Measurements from ENCODE around the gene HPCAL1.

Gene HPCAL1

DNA sequence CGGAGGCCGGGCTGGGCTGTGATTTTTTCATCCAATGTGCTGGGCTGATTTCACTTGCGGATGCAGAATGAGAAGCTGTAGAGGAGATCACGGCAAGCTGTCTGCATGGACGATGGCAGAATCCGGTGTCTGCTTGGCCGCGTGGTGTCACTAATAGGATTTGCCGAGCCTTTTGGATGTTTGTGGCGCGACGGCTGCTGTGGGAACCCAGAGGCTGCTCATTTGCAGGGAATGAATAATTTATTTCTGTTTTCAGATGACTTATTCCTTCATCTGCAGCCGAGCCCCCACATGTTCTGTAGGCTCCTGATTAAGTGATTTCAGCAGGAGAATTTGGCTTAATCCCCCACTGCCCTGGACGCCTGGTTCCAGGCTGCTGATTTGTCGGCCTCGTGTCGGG is 82.8 kb downstream of the HPCAL1 start:
- FAIRE-seq (no peak), DNase-seq (ENCODE audit: insufficient read length, low spot score) (no peak)
- TF ChIP-seq SPI1 (IDR thresholded peaks at IDR 0.05; ENCODE audit: low read depth, low read length) (no peak), POLR2AphosphoS5 (IDR thresholded peaks at IDR 0.05; ENCODE audit: low read depth, low read length) (no peak), POLR2A (IDR thresholded peaks at IDR 0.05; ENCODE audit: low read depth, low read length) (no peak), POU2F2 (IDR thresholded peaks at IDR 0.05; ENCODE audit: low read depth, low read length) (no peak), TAF1 (IDR thresholded peaks at IDR 0.05; ENCODE audit: low read depth, low read length) (no peak), PAX5 (IDR thresholded peaks at IDR 0.05; ENCODE audit: insufficient read depth, low read length, severe bottlenecking) (no peak)

DNA sequence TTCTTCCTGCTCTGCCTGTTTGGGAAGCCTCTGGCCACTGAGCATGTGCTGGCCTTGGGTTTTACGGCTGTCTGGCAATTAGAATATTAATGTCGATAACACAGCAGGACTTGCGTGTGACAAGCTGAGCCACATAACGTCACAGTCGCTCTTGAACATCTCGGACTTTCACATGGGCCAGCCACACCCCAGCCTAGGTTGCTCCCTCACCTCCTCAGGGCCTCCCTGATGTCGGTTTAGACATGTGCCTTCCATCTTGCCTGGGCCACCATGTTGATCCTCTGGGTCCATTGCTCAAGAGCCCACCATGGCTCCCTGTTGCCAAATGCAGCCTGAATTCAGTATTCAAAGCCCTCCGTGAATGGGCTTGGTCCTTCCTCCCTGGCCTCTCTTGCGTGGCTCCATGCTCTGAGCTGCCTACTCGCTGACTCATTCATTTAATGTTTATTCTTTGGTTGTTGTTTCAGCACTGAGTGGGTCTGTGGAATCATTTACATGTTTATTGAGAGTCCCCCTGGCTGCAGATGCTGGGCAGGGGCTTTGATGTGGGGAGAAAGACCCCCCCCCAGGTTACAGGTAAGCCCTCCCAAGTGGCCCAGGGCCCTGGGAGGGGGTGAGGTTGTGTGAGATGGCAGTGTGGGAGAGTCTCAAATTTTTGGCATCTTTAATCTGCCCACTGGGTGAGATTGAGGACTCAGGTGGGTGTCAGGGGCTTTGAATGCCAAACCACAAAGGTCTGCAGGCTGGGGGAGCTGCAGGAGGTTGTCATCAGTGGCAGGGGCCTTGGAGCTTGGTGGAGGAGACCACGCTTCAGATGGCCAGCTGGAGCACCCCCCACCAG is 83.4 kb downstream of the HPCAL1 start:
- FAIRE-seq: no peak

DNA sequence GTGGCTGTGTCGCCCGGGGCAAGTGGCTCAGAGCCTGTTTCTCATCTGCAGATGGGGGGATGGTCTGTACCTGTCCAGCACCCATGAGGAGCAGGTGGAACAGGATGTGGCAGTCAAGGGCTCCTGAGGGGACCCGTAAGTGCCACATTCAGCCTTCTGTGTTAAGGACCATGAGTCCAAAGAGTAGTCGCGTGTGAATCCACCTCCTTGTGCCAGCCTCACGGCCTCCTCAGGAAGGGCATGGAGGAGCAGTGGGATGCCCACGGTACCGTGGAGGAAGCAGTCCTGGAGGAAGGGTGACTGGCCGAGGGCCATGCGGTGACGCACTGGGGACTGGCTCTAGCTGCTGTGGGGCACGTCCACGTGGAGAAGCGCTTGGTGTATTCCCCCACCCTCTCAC is 84.3 kb downstream of the HPCAL1 start:
- DNase-seq (ENCODE audit: insufficient read length, low spot score) (no peak), FAIRE-seq (no peak)
- TF ChIP-seq POLR2A (IDR thresholded peaks at IDR 0.05; ENCODE audit: low read depth, low read length) (no peak), POU2F2 (IDR thresholded peaks at IDR 0.05; ENCODE audit: low read depth, low read length) (no peak), POLR2AphosphoS5 (IDR thresholded peaks at IDR 0.05; ENCODE audit: low read depth, low read length) (no peak), TAF1 (IDR thresholded peaks at IDR 0.05; ENCODE audit: low read depth, low read length) (no peak), SPI1 (IDR thresholded peaks at IDR 0.05; ENCODE audit: low read depth, low read length) (no peak), PAX5 (IDR thresholded peaks at IDR 0.05; ENCODE audit: insufficient read depth, low read length, severe bottlenecking) (no peak)

More for the DNA sequence above, 83.4 kb downstream of the HPCAL1 start:
- TF ChIP-seq POLR2A (IDR thresholded peaks at IDR 0.05; ENCODE audit: low read depth, low read length): no peak
- TF ChIP-seq POLR2AphosphoS5 (IDR thresholded peaks at IDR 0.05; ENCODE audit: low read depth, low read length): no peak
- no peak for TF ChIP-seq SPI1 (IDR thresholded peaks at IDR 0.05; ENCODE audit: low read depth, low read length)
- TF ChIP-seq POU2F2 (IDR thresholded peaks at IDR 0.05; ENCODE audit: low read depth, low read length): no peak
- TF ChIP-seq PAX5 (IDR thresholded peaks at IDR 0.05; ENCODE audit: insufficient read depth, low read length, severe bottlenecking): no peak
- no peak for DNase-seq (ENCODE audit: insufficient read length, low spot score)

GRCh38 chr2:10388954-10389560 is 86.4 kb downstream of the HPCAL1 start:
- TF ChIP-seq POU2F2 (IDR thresholded peaks at IDR 0.05; ENCODE audit: low read depth, low read length) (no peak), SPI1 (IDR thresholded peaks at IDR 0.05; ENCODE audit: low read depth, low read length) (no peak), POLR2AphosphoS5 (IDR thresholded peaks at IDR 0.05; ENCODE audit: low read depth, low read length) (no peak), TAF1 (IDR thresholded peaks at IDR 0.05; ENCODE audit: low read depth, low read length) (no peak), POLR2A (IDR thresholded peaks at IDR 0.05; ENCODE audit: low read depth, low read length) (no peak), PAX5 (IDR thresholded peaks at IDR 0.05; ENCODE audit: insufficient read depth, low read length, severe bottlenecking) (no peak)
- DNase-seq (ENCODE audit: insufficient read length, low spot score) (no peak), FAIRE-seq (no peak)

DNA sequence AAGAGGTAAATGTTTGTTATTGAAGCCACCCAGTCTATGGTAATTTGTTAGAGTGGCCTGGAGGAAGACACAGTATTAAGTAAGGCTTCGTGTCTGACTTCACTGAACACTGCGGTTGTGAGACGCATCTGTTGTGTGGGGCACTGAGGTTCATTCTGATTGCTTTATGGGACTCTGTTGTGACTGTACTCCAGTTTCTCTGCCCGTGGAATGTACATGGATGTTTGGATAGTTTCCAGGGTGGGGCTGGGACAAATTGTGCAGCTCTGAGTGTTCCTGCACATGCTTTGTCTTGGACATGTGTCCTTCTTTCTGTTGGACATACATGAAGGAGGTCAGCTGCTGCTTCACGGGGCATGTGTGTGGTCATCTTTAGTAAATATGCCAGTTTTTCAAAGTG is 86.9 kb downstream of the HPCAL1 start:
- no peak for DNase-seq (ENCODE audit: insufficient read length, low spot score)
- TF ChIP-seq PAX5 (IDR thresholded peaks at IDR 0.05; ENCODE audit: insufficient read depth, low read length, severe bottlenecking): no peak
- TF ChIP-seq TAF1 (IDR thresholded peaks at IDR 0.05; ENCODE audit: low read depth, low read length): no peak
- no peak for TF ChIP-seq POLR2A (IDR thresholded peaks at IDR 0.05; ENCODE audit: low read depth, low read length)
- no peak for TF ChIP-seq POLR2AphosphoS5 (IDR thresholded peaks at IDR 0.05; ENCODE audit: low read depth, low read length)
- TF ChIP-seq SPI1 (IDR thresholded peaks at IDR 0.05; ENCODE audit: low read depth, low read length): no peak
- no peak for TF ChIP-seq POU2F2 (IDR thresholded peaks at IDR 0.05; ENCODE audit: low read depth, low read length)
- no peak for FAIRE-seq

DNA sequence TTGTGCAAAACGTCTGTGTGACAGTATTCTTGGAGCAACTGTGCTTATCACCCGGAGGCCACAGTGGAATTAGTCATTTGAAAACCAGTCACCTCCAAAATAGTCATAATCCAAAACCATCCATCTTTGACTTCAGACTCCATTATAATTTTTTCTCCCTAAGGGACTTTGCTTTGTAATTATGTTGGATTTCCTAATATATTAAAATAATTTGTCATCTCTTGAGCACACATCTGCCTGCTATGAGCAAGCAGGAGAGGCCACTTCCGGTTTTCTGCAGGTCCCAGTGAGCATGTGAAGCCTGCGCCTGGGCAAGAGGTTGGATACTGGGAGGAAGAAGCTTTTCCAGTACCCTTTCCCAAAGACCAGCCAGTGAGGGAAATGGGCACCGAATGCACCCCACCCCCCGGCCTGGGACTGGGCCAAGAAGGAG is 87.7 kb downstream of the HPCAL1 start:
- FAIRE-seq (no peak), DNase-seq (ENCODE audit: insufficient read length, low spot score) (no peak)
- TF ChIP-seq SPI1 (IDR thresholded peaks at IDR 0.05; ENCODE audit: low read depth, low read length) (peak; percentile 57; the same call in 1 of the 2 replicates), POLR2AphosphoS5 (IDR thresholded peaks at IDR 0.05; ENCODE audit: low read depth, low read length) (no peak)

DNA sequence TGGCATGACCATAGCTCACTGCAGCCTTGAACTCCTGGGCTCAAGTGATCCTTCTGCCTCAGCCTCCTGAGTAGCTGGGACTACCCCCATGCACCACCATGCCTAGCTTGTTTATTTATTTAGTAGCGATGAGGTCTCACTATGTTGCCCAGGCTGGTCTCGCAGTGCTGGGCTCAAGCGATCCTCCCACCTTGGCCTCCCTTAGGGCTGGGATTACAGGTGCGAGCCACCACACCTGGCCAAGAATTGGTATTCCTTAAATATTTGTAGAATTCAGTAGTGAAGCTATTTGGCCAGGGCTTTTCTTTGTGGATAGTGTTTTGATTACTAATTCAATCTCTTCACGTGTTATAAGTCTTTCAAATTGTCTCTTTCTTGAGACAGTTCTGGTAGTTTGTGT is 89.4 kb downstream of the HPCAL1 start:
- DNase-seq (ENCODE audit: insufficient read length, low spot score) (no peak), FAIRE-seq (no peak)
- TF ChIP-seq POU2F2 (IDR thresholded peaks at IDR 0.05; ENCODE audit: low read depth, low read length): no peak
- no peak for TF ChIP-seq TAF1 (IDR thresholded peaks at IDR 0.05; ENCODE audit: low read depth, low read length)
- no peak for TF ChIP-seq POLR2A (IDR thresholded peaks at IDR 0.05; ENCODE audit: low read depth, low read length)
- TF ChIP-seq SPI1 (IDR thresholded peaks at IDR 0.05; ENCODE audit: low read depth, low read length): no peak
- no peak for TF ChIP-seq POLR2AphosphoS5 (IDR thresholded peaks at IDR 0.05; ENCODE audit: low read depth, low read length)
- no peak for TF ChIP-seq PAX5 (IDR thresholded peaks at IDR 0.05; ENCODE audit: insufficient read depth, low read length, severe bottlenecking)

- DNase-seq (ENCODE audit: insufficient read length, low spot score) (no peak), FAIRE-seq (no peak)
These were observed 89.8 kb downstream of the HPCAL1 start for GRCh38 chr2:10392548-10392947.

GRCh38 chr2:10392951-10393639 is 90.4 kb downstream of the HPCAL1 start:
- no peak for FAIRE-seq

More at GRCh38 chr2:10392548-10392947, 89.8 kb downstream of the HPCAL1 start:
- TF ChIP-seq TAF1 (IDR thresholded peaks at IDR 0.05; ENCODE audit: low read depth, low read length) (no peak), POLR2AphosphoS5 (IDR thresholded peaks at IDR 0.05; ENCODE audit: low read depth, low read length) (no peak), POLR2A (IDR thresholded peaks at IDR 0.05; ENCODE audit: low read depth, low read length) (no peak), POU2F2 (IDR thresholded peaks at IDR 0.05; ENCODE audit: low read depth, low read length) (no peak), PAX5 (IDR thresholded peaks at IDR 0.05; ENCODE audit: insufficient read depth, low read length, severe bottlenecking) (no peak), SPI1 (IDR thresholded peaks at IDR 0.05; ENCODE audit: low read depth, low read length) (no peak)

More at GRCh38 chr2:10392951-10393639, 90.4 kb downstream of the HPCAL1 start:
- TF ChIP-seq POLR2AphosphoS5 (IDR thresholded peaks at IDR 0.05; ENCODE audit: low read depth, low read length): no peak
- TF ChIP-seq SPI1 (IDR thresholded peaks at IDR 0.05; ENCODE audit: low read depth, low read length): no peak
- no peak for TF ChIP-seq POU2F2 (IDR thresholded peaks at IDR 0.05; ENCODE audit: low read depth, low read length)
- no peak for TF ChIP-seq TAF1 (IDR thresholded peaks at IDR 0.05; ENCODE audit: low read depth, low read length)
- no peak for TF ChIP-seq PAX5 (IDR thresholded peaks at IDR 0.05; ENCODE audit: insufficient read depth, low read length, severe bottlenecking)
- TF ChIP-seq POLR2A (IDR thresholded peaks at IDR 0.05; ENCODE audit: low read depth, low read length): no peak
- no peak for DNase-seq (ENCODE audit: insufficient read length, low spot score)

All from GM12891 (cell line).